Limb (tissue), 2 donors: Measurements from ENCODE around the gene DTNBP1.

Experiments used
- DNase-seq, 2 donors: peaks; one replicate each; pipeline ENCODE4 v3.0.0-alpha.2; 2016; ENCODE audit errors: extremely low spot score in 2 of 2

DTNBP1 gene

DNA sequence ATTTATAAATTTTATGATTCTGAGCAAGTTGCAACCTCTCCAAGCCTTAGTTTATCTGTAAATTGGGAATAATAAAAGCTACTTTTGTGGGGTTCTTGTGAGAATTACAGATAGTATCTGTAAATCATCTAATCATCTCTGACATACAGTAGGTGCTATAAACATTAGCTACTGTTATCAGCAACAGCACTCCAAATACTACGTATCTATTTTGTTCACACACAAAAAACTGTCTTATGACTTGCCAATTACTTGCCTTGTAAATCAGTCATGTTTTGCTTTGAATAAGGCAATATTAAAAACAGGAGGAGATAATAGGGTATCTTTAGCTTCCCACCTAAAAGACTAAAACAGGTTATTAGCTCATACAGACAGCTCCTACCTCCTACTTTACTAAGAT lies 36.7 kb downstream of the DTNBP1 start:
- no peak for DNase-seq

DNA sequence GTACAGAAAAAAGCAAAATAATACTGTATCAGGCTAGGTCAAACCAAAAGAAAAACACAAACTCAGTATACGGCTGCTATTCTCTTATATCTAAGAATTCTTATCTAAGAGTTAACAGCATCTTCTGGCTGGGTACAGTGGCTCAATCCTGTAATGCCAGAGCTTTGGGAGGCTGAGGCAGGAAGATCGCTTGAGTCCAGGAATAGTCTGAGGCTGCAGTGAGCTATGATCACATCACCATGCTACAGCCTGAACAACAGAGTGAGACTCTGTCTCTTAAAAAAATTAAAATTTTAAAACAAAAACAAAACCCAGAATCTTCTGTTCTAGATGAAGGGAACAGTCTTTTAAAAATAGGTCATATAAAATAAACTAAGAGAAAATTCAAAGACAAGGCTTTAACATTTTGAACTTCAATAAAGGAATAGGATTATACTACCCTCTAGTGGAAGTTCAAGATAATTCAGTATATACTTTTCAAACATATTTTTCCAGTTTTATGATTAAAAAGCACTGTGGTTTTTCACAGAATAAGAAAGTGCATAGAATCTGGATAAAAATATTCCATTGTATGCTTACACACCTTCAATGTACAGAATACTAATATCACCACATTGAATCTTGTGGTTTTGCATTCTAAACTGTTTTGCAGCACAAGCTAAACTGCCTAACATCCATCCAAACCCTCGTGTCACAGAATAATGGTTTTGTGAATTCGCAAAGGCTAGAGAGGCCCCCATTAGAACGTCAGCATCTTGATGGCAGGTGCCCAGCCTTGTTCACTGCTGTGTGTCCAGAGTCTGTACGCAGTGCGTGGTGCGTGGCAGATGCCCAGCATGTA lies 39.3 kb downstream of the DTNBP1 start:
- peak in 1 of 2 donors; percentile 76 for DNase-seq

DNA sequence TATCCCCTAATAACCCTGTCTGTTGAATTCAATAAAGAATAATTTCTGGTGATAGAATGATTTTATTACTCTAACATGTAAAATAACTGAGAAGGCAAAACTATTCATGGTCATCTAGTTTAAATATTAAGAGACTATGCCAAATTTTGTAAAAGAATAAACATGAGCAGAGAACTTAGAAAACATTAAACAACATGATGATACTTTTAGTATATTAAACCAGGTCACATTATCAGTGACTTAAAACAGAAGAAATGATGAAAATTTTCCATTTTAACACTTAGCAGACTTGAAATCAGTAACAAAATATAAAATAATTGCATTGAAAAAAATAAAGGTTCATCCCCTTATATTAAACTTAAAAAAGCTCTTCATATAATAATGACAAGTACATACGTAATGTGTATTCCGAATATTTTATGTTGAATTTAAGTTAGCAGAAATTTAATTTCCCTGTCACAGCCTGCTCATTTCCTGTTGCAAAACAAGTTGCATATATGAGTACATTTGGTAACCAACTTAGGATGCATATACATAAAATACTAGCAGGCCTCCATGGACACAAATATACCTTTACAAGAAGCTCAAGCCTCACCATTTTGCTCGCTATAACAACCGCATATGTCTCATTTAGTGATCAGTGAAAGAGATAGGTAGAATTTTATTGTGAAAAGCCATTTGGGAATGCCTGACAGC lies 40.6 kb downstream of the DTNBP1 start:
- DNase-seq = no peak

DNA sequence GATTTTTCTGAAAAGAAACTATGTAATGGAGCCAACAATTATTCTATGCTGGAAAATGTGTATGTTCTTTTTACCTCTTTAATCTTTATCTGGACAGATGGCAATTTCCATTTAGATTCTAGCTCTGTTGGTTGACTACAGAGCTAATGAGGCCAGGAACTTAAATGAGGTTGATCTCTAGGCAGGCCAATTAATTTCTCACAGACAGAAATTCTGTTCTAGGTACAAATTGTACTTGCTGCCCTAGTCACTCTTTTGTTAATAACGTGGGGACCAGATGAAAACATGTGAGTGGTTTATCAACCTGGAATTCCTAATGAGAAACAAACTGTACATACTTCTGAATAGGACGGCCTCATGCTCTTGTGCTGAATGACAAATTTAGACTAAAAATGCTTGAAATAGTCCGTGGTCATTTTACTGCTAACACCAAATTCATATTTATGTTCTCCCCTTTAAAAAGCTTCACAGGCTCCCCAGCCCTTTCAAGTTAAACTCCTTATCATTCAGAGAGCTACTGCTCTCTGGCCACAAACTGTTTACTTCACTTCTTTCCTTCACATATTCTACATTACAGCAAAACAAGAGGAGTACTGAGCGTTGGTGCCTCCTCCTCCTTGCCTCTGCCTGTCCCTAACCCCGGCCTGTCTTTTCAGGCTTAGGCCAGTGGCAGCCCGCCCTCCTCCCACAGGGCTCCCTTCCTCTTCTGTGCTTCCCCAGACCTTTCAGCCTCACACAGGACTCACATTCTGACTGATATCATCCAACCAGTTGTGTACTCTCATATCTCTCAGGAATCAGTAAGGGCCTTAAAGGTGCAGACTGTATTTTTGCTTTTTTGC lies 41.4 kb downstream of the DTNBP1 start:
- DNase-seq = no peak

DNA sequence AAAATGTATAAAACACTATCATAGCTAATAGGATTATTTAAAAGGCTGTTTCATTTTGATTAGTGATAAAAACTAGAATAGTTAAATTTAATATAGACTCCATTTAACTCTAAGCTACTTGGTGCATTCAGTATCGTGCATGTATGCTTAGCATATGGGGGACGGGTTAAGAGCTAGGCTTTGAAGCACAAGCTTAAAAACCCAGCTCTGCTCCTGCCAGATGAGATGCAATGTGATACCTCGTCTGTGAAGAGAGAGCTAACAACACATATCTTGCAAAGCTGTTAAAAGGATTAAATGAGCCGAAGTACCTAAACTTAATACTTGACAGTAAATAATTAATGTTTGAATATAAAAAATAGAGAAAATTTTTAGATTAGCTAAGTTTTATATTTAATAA lies 42.2 kb downstream of the DTNBP1 start:
- peak in 1 of 2 donors; percentile 50 for DNase-seq

DNA sequence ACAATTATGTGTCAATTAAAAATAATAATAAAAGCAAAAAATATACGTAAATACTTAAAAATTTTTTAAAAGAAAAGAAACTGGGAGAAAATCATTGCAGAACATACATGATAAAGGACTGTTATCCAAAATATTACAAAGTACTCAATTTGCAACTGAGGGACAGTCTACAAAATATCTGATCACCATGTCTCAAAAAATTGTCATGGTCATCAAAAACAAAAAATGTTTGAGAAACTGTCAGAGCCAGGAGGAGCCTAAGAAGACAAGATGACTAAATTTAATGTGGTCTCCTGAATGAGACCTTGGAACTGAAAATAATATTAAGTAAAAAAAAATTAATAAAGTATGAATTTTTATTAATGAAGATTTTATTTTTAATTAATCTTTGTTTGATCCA lies 43.5 kb downstream of the DTNBP1 start:
- DNase-seq = no peak

DNA sequence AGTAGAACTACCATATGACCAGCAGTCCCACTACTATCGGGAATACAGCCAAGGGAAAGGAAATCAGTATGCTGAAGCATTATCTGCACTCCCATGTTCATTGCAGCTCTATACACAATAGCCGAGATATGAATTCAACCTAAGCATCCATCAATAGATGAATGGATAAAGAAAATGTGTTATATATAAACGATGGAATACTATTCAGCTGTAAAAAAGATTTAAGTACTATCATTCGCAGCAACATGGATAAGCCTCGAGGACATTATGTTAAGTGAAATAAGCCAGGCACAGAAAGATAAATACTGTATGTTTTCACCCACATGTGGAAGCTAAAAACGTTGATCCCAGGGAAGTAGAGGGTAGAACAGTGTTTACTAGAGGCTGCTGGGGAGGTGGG lies 44.1 kb downstream of the DTNBP1 start:
- no peak for DNase-seq

DNA sequence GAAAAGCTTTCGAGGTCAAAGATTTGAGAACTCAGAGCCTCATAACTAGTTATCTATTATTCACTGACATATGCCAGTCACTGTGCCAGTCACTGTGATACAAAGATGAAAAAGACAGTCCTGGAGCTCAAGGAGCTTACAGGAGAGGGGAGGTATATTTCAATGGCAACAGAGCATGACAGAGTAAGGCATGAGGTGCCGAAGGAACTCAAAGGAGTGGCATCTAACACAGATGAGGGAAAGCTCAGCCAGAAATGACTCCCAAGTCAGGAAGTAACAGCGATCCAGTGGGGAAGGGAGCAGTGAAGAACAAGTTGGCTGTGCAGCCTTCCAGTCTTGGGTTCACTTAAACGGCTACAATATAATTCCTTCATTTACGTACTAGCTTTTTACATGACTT lies 46.6 kb downstream of the DTNBP1 start:
- no peak for DNase-seq

DNA sequence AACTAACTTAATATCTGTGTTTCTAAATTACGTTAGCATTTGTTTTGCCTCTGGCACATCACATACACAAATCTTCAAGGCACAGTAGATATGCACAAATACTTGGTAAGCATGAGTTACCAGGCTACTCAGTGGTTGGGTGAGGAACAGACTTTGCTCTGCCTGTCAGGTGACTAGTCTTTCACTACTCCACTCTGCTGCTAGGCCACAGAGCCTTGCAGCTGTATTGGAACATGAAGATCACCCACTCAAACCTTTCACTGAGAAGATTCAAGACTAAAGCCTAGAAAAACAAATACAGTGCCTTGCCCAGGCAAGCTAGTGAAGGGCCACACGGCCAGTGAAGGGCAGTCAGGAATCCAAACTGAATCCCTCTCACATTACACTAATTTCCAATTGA lies 47.0 kb downstream of the DTNBP1 start:
- DNase-seq = no peak

DNA sequence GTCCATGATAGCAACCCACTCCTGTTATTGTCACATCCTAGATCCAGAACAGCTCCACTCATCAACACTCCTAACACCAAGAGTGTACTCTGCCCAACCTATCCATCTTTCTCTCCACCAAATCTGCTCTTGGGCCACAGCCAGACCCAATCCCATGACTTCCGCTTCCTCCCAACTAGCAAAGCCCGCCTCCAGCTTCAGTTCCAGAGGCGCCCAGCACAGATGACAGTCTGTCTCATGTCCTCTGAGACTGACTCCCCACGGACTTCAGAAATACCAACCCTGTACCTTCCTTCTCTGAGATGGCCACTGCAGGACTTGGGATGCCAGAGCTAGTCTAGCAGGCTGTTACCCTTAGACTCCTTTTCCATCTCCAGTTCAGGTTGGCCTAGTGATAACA lies 48.6 kb downstream of the DTNBP1 start:
- no peak for DNase-seq

DNA sequence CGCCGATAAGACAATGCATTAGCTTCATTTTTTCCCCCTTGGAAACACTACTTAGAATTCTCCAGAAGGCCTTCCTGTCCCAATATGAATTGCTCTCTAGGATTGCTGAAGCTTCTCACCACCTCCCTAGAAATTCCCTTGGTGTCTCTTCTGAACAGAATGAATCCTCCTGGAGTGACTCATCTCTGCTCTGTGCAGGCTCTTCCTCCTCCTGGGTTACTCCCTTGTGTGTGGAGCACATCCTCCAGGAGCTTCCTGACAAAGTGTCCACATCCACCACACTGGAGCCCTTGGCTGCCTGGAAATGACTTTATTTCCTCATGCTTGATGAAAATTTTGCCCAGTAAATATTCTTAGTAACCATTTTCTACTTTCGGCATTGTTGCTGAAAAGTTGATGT lies 54.4 kb downstream of the DTNBP1 start:
- DNase-seq = no peak

DNA sequence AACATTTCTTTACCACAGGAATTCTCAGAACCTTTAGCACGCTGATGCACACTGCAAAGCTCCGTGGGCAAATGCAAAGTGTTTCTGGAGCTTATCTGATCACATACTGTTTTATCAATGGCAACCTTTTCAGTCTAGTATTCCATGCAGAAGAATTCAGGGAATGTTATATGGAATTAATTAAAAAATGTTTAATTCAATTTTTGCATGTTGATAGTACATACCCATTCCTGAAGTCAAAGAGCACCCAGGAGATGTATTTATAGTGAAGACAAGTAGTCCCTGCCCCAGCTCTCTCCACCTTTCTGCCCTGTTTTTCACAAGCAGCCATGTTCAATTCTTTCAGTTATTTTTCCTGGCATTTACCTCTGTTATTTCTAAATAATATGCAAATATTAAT lies 55.2 kb downstream of the DTNBP1 start:
- no peak for DNase-seq

DNA sequence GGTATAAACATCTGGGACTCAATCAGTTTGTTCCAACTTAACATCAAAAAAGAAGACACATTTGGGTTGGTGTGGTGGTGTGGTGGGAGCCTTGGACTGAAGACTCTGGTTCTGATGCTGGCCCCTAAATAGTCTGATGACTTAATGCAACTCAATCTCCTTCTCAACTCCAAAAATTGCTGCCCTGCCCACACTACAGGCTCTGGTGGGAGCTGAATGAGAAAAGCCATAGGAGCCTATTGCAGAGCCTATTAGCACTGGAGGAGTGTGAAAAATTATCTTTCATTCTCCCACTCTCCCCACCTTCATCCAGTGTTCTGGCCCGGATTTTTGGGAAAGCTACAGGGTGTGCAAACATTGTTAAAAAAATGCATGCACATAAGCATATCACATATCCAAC lies 56.5 kb downstream of the DTNBP1 start:
- no peak for DNase-seq

DNA sequence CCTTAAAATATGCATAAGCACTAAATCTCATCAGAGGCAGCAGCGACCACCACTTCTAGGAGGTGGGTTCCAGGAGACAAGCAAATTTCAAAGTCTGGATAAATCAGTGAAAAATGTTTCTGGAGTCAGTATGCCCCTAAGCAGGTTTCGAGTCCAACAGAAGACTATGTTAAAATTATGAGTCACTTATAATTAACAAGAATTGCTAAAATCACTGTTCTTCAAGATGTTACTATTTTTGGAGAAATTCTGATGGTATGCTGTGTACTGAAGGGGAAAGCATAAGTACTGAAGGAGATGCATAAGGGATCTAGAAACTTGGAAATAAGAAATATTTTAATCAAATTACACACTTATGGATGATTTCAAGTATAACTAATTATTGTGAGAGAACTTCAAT lies 58.0 kb downstream of the DTNBP1 start:
- no peak for DNase-seq

DNA sequence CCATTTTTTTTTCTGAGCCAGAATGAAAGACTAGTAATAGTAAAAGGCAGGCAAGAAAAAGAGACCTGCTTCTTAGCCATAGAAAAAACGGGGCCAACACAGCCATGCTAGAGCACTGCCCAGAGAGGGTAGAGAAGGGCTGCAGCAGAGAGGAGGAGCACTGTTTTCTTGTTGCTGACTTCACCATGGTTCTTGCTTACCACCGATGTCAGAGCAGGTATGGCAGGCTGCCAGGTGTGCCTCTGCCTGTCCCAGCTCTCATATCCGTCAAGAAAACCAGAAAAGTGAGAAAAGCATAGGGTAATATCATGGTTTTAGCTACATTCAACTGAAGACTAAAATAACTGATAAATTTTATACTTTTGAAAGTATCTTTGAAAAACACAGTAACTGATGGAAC lies 60.7 kb downstream of the DTNBP1 start:
- DNase-seq = no peak

DNA sequence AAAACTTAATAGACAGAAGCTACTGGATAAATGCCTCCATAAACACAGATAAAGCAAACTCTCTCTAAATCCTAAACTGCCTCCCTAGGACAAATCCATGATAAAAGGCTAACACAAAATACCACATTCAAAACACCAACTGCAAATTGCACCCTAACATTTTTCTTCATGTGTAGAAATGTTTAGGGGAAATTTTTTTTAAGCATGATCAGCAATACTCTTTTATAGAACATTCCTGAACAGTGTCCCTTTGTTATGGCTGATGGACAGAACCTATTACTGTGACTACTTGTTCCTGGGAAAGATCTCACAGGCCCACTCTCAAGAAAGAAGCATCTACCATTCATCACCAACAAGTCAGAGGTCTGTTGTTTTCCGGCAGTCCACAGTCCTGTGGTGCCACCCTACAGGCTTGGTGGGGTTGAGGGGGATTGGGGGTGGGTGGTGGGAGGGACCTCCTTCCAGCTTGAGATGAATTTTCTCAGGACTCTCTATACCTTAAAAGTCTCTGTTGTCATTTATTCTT lies 64.5 kb downstream of the DTNBP1 start:
- no peak for DNase-seq

DNA sequence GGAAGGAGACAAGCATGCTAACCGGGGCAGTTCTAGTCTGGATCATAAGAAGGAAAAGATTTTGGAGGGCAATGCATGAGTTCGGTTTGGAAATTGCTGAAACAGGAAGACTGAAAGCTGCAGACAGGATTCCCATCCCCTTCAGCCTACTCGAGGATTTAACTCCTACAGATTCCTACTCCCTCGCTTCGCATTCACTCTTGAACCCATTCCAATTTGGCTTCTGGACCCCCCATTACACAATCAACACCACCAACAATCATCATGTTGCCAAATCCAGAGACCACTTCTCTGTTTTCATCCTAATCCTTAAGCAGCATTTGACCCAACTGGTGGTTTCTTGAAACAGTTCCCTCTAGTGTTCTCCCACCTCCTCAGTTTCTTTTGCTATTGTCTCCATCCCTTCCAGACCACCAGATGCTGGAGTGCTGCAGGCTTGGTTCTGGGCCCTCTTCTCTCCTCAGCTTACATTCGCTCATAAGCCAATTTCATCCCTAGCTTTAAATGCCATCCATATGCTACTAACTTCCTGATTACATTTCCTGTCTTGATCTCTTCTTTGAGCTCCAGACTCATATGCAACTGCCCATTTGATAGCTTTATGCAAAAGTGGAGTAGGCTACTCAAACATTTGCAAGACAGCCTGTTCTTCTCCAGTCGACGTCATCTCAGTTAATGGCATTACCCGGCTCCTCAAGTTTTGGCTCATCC lies 66.5 kb downstream of the DTNBP1 start:
- DNase-seq = no peak

DNA sequence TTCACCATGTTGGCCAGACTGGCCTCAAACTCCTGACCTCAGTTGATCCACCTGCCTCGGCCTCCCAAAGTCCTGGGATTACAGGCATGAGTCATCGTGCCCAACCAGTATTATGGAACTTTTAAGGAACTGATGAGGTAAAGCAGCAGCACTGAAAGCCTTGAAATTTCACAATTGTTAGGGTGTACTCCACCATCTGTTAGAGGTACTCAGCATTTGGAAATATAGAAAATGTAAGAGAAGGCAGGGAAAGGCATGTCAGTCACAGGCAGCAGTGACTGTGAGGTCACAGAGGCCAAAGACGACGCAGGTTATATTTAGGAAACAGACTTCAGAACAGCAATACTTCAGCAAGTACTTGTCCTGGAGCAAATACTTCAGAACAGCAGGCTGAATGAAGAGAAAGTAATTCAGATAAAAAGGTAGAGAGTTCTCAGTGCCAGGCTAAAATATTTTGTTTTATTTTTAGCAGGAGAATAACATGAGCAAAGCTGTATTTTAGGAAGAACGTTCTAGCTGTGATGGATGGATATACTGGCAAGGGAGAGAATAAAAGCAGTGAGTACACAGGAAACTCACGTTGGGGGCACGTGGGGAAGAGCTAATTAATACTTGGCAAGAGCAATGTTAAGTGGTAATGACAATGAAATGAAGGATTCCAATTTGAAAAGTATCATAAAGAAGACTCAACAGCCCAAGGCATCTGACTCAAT lies 67.2 kb downstream of the DTNBP1 start:
- DNase-seq = no peak

DNA sequence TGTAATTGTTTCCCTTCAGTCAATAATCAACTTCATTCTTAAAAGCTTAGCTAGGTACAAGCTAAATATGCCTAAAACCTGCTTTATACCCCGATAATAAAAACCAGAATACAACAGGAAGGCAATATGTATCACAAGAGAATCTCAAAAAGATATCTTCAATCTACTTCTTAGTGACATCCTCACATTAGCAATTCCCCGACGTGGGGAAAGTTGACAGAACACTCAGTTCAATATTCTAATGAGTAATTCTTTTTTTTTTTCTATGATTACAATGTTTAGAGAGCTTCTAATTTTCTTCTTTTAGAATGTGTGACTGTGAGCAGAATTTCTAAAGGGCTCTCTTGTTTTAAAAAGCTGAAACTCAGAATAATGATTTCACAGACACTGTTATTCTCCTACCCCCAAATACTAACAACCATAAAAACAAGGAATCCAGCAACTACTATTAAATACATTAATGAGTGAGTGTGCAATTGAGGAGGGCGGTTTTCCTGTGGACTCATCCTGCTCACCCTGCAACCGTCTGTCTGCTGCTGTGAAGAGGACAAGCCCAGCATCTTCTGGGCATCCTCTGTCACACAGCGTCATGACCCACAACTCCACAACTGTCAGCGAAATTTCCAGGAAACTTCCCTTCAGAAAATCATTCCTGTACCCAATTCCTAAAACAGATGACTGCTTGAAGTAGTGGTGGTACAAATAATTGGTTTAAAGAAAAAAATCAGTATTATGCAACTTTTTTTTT lies 68.1 kb downstream of the DTNBP1 start:
- no peak for DNase-seq

DNA sequence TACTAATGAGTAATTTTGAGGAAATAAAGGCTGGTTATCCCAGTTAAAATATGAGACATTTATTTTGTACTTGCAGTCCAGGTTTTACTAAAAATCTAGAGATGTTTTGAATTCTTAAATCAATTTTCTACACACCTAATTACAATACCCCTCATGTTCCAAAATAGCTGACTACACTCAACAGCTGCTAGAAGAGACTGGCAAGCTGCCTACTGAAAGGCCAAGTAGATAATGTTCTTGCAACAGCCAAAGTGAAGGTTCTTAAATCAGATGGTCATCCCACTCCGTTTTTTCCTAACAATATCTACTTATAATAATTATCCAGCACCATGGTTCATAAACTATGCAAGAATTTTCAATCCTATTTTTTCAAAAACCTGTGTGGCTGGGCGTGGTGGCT lies 69.0 kb downstream of the DTNBP1 start:
- peak in 1 of 2 donors; percentile 30 for DNase-seq
